ENCODE data around the gene BTBD9.

- TF ChIP-seq BHLHE40 (IDR thresholded peaks at IDR 0.05; ENCODE audit: low read depth, low read length) (no peak), NR3C1 (IDR thresholded peaks at IDR 0.05) (no peak), CTCF (IDR thresholded peaks at IDR 0.05) (no peak), MAX (IDR thresholded peaks at IDR 0.05) (no peak), CBX2 (IDR thresholded peaks at IDR 0.05; ENCODE audit: borderline replicate concordance, low read depth) (no peak), PHF8 (IDR thresholded peaks at IDR 0.05; ENCODE audit: borderline replicate concordance, low read depth) (no peak), CHD2 (IDR thresholded peaks at IDR 0.05; ENCODE audit: low read length, partially characterized antibody) (no peak), EP300 (IDR thresholded peaks at IDR 0.05) (no peak), HES2 (IDR thresholded peaks at IDR 0.05) (no peak), SREBF2 (IDR thresholded peaks at IDR 0.05) (no peak)
- TF ChIP-seq, protein P1, sequence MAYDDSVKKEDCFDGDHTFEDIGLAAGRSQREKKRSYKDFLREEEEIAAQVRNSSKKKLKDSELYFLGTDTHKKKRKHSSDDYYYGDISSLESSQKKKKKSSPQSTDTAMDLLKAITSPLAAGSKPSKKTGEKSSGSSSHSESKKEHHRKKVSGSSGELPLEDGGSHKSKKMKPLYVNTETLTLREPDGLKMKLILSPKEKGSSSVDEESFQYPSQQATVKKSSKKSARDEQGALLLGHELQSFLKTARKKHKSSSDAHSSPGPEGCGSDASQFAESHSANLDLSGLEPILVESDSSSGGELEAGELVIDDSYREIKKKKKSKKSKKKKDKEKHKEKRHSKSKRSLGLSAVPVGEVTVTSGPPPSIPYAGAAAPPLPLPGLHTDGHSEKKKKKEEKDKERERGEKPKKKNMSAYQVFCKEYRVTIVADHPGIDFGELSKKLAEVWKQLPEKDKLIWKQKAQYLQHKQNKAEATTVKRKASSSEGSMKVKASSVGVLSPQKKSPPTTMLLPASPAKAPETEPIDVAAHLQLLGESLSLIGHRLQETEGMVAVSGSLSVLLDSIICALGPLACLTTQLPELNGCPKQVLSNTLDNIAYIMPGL (CRISPR knock-in tag; IDR thresholded peaks at IDR 0.05; ENCODE audit: borderline replicate concordance), result no peak
Measured at GRCh38 chr6:38273325-38273724, 366.4 kb downstream of the BTBD9 start.

All from A549 (cell line).